Endodermal cell (in vitro differentiated cells): ENCODE data around the gene ZMIZ1. TPM values are rescaled to one million over a fixed set of nuclear protein-coding genes. Genes with fewer than 3 reads are reported as not detected.
A peak's percentile ranks its signal among the peaks of the same experiment; 100 is the strongest.

Source experiments
- DNase-seq: peaks from one replicate; pipeline ENCODE4 v3.0.0-alpha.2; 2017
- H3K27ac ChIP-seq: 2 replicates; pipeline ENCODE4 v1.5.1; 2013; ENCODE audit warnings: mild to moderate bottlenecking, low read depth, low read length, moderate library complexity
- H3K27me3 ChIP-seq: 2 replicates; pipeline ENCODE4 v1.6.1; 2013; ENCODE audit warnings: mild to moderate bottlenecking, low read length, moderate library complexity; ENCODE audit not compliant: insufficient read depth, control insufficient read depth, poor library complexity, severe bottlenecking
- H3K36me3 ChIP-seq: 2 replicates; pipeline ENCODE4 v1.7.0; 2013; ENCODE audit warnings: mild to moderate bottlenecking, low read length, moderate library complexity; ENCODE audit not compliant: control insufficient read depth, insufficient read depth
- H3K4me1 ChIP-seq: one replicate; pipeline ENCODE4 v1.7.0; 2013; ENCODE audit warnings: low read length; ENCODE audit not compliant: control insufficient read depth, insufficient read depth
- H3K4me3 ChIP-seq: 2 replicates; pipeline ENCODE4 v1.5.1; 2013; ENCODE audit warnings: mild to moderate bottlenecking, low read length, moderate library complexity
- H3K9ac ChIP-seq: 2 replicates; pipeline ENCODE4 v1.6.1; 2013; ENCODE audit warnings: mild to moderate bottlenecking, low read length, moderate library complexity; ENCODE audit not compliant: poor library complexity, severe bottlenecking; ENCODE audit errors: extremely low read depth
- H3K9me3 ChIP-seq: 2 replicates; pipeline ENCODE4 v1.6.1; 2013; ENCODE audit warnings: mild to moderate bottlenecking, low read length, moderate library complexity; ENCODE audit not compliant: control insufficient read depth
- H3K27ac Mint-ChIP-seq: 2 replicates; pipeline ENCODE4 v1.8.0; 2020; ENCODE audit warnings: mixed read lengths
- H3K27me3 Mint-ChIP-seq: 2 replicates; pipeline ENCODE4 v1.8.0; 2021; ENCODE audit warnings: mild to moderate bottlenecking, mixed read lengths; ENCODE audit not compliant: insufficient read depth
- H3K36me3 Mint-ChIP-seq: 2 replicates; pipeline ENCODE4 v1.8.0; 2020; ENCODE audit warnings: low read depth, mixed read lengths
- H3K4me1 Mint-ChIP-seq: 2 replicates; pipeline ENCODE4 v1.8.0; 2020; ENCODE audit warnings: mixed read lengths
- H3K4me3 Mint-ChIP-seq: 2 replicates; pipeline ENCODE4 v1.8.0; 2020; ENCODE audit warnings: mild to moderate bottlenecking, moderate library complexity, mixed read lengths
- H3K9me3 Mint-ChIP-seq: 2 replicates; pipeline ENCODE4 v1.8.0; 2020; ENCODE audit warnings: mild to moderate bottlenecking, mixed read lengths
- CTCF ChIP-seq: fragments of 200-600 bp; sonication (generic); conservative IDR thresholded peaks from 2 replicates; pipeline ENCODE4 v1.5.0; 2021; ENCODE audit warnings: antibody characterized with exemption, mild to moderate bottlenecking
- WGBS, 2 experiments: methylation state at CpG; one replicate each; pipeline versions ENCODE4 v1.1.5 to v1.1.7; 2013; ENCODE audit warnings: missing lambda C conversion rate in 2 of 2, mixed read lengths in 1 of 2; ENCODE audit not compliant: insufficient coverage in 1 of 2, insufficient read length in 1 of 2; 5-methylcytosine and 5-hydroxymethylcytosine counted together
- total RNA-seq, 2 donors: library from RNA; stranded (reverse); fragmentation: NEBNext Ultra II Directional in 1 of 2; extraction: Animal tissue kit (Norgen Biotek cat#: 25700) in 1 of 2; gene quantifications; 2 replicates in 1 of 2; 3 replicates in 1 of 2; pipeline ENCODE4 v1.2.1, GENCODE V29; 2021

ZMIZ1 gene
- total RNA-seq, 2 donors from 2014 or later, result 65.3 to 67.5 TPM

GRCh38 chr10:79263939-79264338, 195.2 kb downstream of the ZMIZ1 start:
- H3K27ac ChIP-seq, result no peak overlapping the region
- H3K4me3 ChIP-seq, result no peak overlapping the region
- no peak overlapping the region for H3K4me3 Mint-ChIP-seq
- TF ChIP-seq CTCF, result no peak
- no peak overlapping the region for H3K9ac ChIP-seq
- H3K4me1 ChIP-seq, result peaks cover 16% of the 10 kb centered on the region
- H3K36me3 Mint-ChIP-seq, result peaks cover 9% of the 10 kb centered on the region
- no peaks in the 10 kb centered on the region for H3K27me3 ChIP-seq
- peaks cover 33% of the 10 kb centered on the region for H3K36me3 ChIP-seq
- peak overlapping the region; percentile 52 for H3K27ac Mint-ChIP-seq
- no peak for DNase-seq
- H3K9me3 ChIP-seq, result no peaks in the 10 kb centered on the region
- no peaks in the 10 kb centered on the region for H3K9me3 Mint-ChIP-seq
- WGBS, 2 experiments, result 80 to 88% methylated on average over 4 to 10 of the region's 10 CpGs
- no peaks in the 10 kb centered on the region for H3K27me3 Mint-ChIP-seq
- H3K4me1 Mint-ChIP-seq, result peaks cover 31% of the 10 kb centered on the region

GRCh38 chr10:79264942-79265341, 196.2 kb downstream of the ZMIZ1 start:
- Histone ChIP-seq H3K36me3 (peaks cover 33% of the 10 kb centered on the region), H3K27ac (peak overlapping the region; percentile 38), H3K27me3 (no peaks in the 10 kb centered on the region), H3K9me3 (no peaks in the 10 kb centered on the region), H3K4me1 (peaks cover 15% of the 10 kb centered on the region), H3K9ac (no peak overlapping the region), H3K4me3 (no peak overlapping the region)
- no peaks in the 10 kb centered on the region for H3K9me3 Mint-ChIP-seq
- peaks cover 32% of the 10 kb centered on the region for H3K4me1 Mint-ChIP-seq
- H3K27me3 Mint-ChIP-seq, result no peaks in the 10 kb centered on the region
- peaks cover 14% of the 10 kb centered on the region for H3K36me3 Mint-ChIP-seq
- WGBS, 2 experiments, result 89 to 90% methylated on average over 9 to 10 of the region's 10 CpGs
- DNase-seq, result peak; percentile 70
- no peak overlapping the region for H3K27ac Mint-ChIP-seq
- no peak overlapping the region for H3K4me3 Mint-ChIP-seq
- TF ChIP-seq CTCF, result no peak

- Histone ChIP-seq H3K4me1 (peaks cover 8% of the 10 kb centered on the region), H3K36me3 (peaks cover 33% of the 10 kb centered on the region), H3K4me3 (no peak overlapping the region), H3K9ac (no peak overlapping the region), H3K27me3 (no peaks in the 10 kb centered on the region), H3K9me3 (no peaks in the 10 kb centered on the region), H3K27ac (peak overlapping the region; percentile 38)
- Mint-ChIP-seq H3K9me3 (no peaks in the 10 kb centered on the region), H3K27me3 (no peaks in the 10 kb centered on the region), H3K4me3 (no peak overlapping the region), H3K4me1 (peaks cover 27% of the 10 kb centered on the region), H3K27ac (no peak overlapping the region), H3K36me3 (peaks cover 14% of the 10 kb centered on the region)
- WGBS, 2 experiments, result 80 to 95% methylated on average over 5 to 6 of the region's 6 CpGs
- TF ChIP-seq CTCF, result no peak
- no peak for DNase-seq
Measured at GRCh38 chr10:79266084-79266483, 197.3 kb downstream of the ZMIZ1 start.
